VCaP (cell line): ENCODE data around the gene SAMSN1.
"Not testable (repeated sequence)": the region's sequence is repeated elsewhere in the genome, so short reads cannot be mapped to it uniquely, and the experiment has no call there.

Experiments used
- H3K27ac ChIP-seq: fragments of 450-650 bp; 2 replicates; pipeline ENCODE4 v1.5.1; 2017
- TF ChIP-seq, protein P1 (sequence below): fragments of 450-650 bp; conservative IDR thresholded peaks from 2 replicates; pipeline ENCODE4 v1.5.1; 2017; ENCODE audit warnings: mild to moderate bottlenecking, moderate library complexity

Gene SAMSN1

GRCh38 chr21:14500873-14501272, 45.2 kb downstream of the SAMSN1 start:
- no peak overlapping the region for H3K27ac ChIP-seq
- TF ChIP-seq, protein P1, sequence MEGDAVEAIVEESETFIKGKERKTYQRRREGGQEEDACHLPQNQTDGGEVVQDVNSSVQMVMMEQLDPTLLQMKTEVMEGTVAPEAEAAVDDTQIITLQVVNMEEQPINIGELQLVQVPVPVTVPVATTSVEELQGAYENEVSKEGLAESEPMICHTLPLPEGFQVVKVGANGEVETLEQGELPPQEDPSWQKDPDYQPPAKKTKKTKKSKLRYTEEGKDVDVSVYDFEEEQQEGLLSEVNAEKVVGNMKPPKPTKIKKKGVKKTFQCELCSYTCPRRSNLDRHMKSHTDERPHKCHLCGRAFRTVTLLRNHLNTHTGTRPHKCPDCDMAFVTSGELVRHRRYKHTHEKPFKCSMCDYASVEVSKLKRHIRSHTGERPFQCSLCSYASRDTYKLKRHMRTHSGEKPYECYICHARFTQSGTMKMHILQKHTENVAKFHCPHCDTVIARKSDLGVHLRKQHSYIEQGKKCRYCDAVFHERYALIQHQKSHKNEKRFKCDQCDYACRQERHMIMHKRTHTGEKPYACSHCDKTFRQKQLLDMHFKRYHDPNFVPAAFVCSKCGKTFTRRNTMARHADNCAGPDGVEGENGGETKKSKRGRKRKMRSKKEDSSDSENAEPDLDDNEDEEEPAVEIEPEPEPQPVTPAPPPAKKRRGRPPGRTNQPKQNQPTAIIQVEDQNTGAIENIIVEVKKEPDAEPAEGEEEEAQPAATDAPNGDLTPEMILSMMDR: no peak

GRCh38 chr21:14499316-14499715, 46.8 kb downstream of the SAMSN1 start:
- no peak overlapping the region for H3K27ac ChIP-seq
- TF ChIP-seq, protein P1: no peak

DNA sequence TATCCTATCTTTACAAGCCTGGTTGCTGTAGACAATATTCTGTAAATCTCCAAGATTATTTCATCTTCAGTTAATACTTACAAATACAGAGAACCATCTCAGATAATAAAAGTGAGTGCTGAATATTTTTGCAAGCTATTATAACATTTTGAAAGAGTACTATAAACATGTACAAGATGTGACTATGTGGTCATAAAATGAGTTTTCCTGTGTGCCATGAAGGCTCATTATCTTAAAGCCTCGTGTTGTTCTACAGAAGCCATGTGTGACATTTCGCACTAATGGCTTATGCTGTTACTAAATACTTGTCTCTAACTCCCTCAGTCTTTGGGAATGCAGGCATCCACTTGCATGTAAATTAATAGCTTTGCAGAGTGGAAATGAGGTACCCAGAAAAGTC, 48.3 kb downstream of the SAMSN1 start:
- TF ChIP-seq, protein P1: no peak
- H3K27ac ChIP-seq: no peak overlapping the region

DNA sequence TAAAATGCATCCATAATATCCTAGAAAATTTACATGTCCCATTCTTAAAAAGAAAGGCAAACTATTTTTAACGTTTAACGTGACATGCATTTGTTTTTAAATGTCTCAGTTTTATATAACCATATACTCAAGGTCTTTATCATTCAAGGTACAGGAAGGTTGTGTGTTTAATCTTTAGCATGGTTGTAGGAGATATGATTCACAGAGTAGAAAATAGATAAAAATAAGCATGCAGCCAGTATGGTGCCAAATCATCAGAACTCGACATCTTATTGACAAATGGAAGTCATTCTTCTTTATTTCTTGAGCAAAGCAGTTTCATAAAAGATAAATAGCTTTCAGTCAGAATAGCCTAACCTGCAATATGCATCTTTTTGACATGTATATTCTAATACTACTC, 51.0 kb downstream of the SAMSN1 start:
- no peak overlapping the region for H3K27ac ChIP-seq
- TF ChIP-seq, protein P1: no peak

DNA sequence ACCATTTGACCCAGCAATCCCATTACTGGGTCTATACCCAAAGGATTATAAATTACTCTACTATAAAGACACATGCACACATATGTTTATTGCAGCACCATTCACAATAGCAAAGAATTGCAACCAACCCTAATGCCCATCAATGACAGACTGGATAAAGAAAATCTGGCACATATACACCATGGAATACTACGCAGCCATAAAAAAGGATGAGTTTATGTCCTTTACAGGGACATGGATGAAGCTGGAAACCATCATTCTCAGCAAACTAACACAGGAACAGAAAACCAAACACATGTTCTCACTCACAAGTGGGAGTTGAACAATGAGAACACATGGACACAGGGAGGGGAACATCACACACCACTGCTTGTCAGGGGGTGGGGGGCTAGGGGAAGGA, 51.9 kb downstream of the SAMSN1 start:
- not testable (repeated sequence) for H3K27ac ChIP-seq

GRCh38 chr21:14493731-14494130, 52.4 kb downstream of the SAMSN1 start:
- TF ChIP-seq, protein P1: no peak
- H3K27ac ChIP-seq: no peak overlapping the region

DNA sequence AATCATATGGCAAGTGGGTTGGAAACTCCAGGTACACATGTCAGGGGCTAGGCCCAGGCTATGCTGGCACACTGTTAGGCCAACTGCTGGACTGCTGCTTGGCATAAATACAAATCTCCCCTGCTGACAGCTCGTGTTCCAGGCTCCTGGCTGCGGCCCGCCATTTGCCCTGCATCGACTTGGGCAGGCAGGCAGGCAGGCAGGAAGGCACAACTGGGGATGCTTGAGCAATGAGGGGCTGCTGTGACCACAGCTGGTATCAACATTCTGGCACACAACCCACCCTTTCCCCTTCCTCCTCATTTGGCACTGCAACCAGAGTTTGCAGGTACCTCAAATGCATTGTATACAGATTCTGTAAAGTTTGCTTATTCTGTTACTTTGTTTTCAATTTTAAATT, 53.2 kb downstream of the SAMSN1 start:
- TF ChIP-seq, protein P1: no peak
- H3K27ac ChIP-seq: no peak overlapping the region

- no peak overlapping the region for H3K27ac ChIP-seq
- TF ChIP-seq, protein P1: no peak
These were observed 54.8 kb downstream of the SAMSN1 start for GRCh38 chr21:14491269-14491681.
